HUES48 (cell line): Measurements from ENCODE around the gene PIP5KL1.

Source experiments
- H3K27ac ChIP-seq: one replicate; pipeline ENCODE4 v1.7.0; 2013; ENCODE audit warnings: low read depth, low read length, inconsistent platforms
- H3K27me3 ChIP-seq: 2 replicates; pipeline ENCODE4 v1.6.1; 2013; ENCODE audit warnings: mild to moderate bottlenecking, low read length; ENCODE audit not compliant: control insufficient read depth, insufficient read depth
- H3K36me3 ChIP-seq: 2 replicates; pipeline ENCODE4 v1.6.1; 2013; ENCODE audit warnings: low read length; ENCODE audit not compliant: control insufficient read depth, insufficient read depth
- H3K4me1 ChIP-seq: 2 replicates; pipeline ENCODE4 v1.6.1; 2013; ENCODE audit warnings: mild to moderate bottlenecking, low read length; ENCODE audit not compliant: control insufficient read depth, insufficient read depth
- H3K4me3 ChIP-seq: 2 replicates; pipeline ENCODE4 v1.5.1; 2013; ENCODE audit warnings: mild to moderate bottlenecking, low read depth, low read length
- H3K9ac ChIP-seq: 2 replicates; pipeline ENCODE4 v1.6.1; 2013; ENCODE audit warnings: mild to moderate bottlenecking, low read depth, low read length, moderate library complexity
- H3K9me3 ChIP-seq: 2 replicates; pipeline ENCODE4 v1.6.1; 2013; ENCODE audit warnings: low read length; ENCODE audit not compliant: control insufficient read depth, insufficient read depth

The PIP5KL1 gene

GRCh38 chr9:127926906-127927200, 3.7 kb downstream of the PIP5KL1 start:
- Histone ChIP-seq H3K36me3 (no peaks in the 10 kb centered on the region), H3K4me3 (peak overlapping the region; percentile 81), H3K4me1 (peaks cover 26% of the 10 kb centered on the region), H3K9ac (peak overlapping the region; percentile 51; the same call in 1 of the 2 replicates), H3K9me3 (no peaks in the 10 kb centered on the region), H3K27me3 (peaks cover 21% of the 10 kb centered on the region), H3K27ac (no peak overlapping the region)

- Histone ChIP-seq H3K9me3 (no peaks in the 10 kb centered on the region), H3K36me3 (no peaks in the 10 kb centered on the region), H3K27ac (no peak overlapping the region), H3K9ac (peak overlapping the region; percentile 35; the same call in 1 of the 2 replicates), H3K4me1 (peaks cover 21% of the 10 kb centered on the region), H3K27me3 (peaks cover 21% of the 10 kb centered on the region), H3K4me3 (peak overlapping the region; percentile 81)
Measured at GRCh38 chr9:127925959-127926905, 4.3 kb downstream of the PIP5KL1 start.

GRCh38 chr9:127924736-127925444, 5.7 kb downstream of the PIP5KL1 start:
- Histone ChIP-seq H3K9me3 (no peaks in the 10 kb centered on the region), H3K9ac (no peak overlapping the region), H3K4me3 (no peak overlapping the region), H3K27me3 (peaks cover 21% of the 10 kb centered on the region), H3K36me3 (no peaks in the 10 kb centered on the region), H3K4me1 (peaks cover 15% of the 10 kb centered on the region), H3K27ac (no peak overlapping the region)

DNA sequence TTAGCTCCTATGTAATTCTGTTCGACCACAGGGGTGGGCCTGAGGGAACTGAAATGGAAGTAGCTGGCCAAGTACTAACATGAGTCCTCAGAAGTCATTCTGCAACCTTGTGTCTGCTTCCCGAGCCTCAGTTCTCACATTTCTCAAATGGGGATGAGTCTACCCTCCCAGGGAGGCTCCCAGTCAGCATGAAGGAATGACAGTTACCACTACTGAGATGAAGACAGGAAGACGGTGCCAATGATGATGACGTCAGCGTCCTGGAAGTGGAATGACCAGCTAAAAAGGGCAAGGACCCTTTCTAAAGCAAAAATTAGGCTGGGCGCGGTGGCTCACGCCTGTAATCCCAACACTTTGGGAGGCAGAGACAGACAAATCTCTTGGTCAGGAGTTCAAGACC, 6.8 kb downstream of the PIP5KL1 start:
- Histone ChIP-seq H3K27ac (no peak overlapping the region), H3K36me3 (no peaks in the 10 kb centered on the region), H3K4me1 (peaks cover 9% of the 10 kb centered on the region), H3K4me3 (no peak overlapping the region), H3K27me3 (peaks cover 11% of the 10 kb centered on the region), H3K9ac (no peak overlapping the region), H3K9me3 (no peaks in the 10 kb centered on the region)

DNA sequence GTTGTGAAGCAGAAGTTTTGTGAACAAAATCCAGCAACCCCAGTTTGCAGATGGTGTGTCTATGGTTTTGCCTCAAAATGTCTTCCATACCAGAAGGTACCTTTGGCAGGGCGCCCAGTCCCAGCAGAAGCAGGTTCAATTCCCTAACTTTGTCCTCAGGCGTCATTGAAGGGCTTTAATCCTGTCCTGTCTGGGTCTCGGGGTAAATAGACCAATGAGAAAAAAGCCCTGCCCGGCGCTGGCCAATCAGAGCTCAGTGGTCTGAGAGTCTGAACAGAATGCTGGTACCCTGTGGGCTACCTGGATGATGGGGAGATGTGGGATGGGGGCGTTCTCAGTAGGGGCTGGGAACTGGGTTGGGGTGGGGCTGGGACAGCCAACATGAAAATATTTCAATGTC, 7.5 kb downstream of the PIP5KL1 start:
- Histone ChIP-seq H3K4me3 (no peak overlapping the region), H3K36me3 (no peaks in the 10 kb centered on the region), H3K27ac (no peak overlapping the region), H3K27me3 (peaks cover 4% of the 10 kb centered on the region; the same call in 1 of the 2 replicates), H3K4me1 (peaks cover 2% of the 10 kb centered on the region), H3K9ac (no peak overlapping the region), H3K9me3 (no peaks in the 10 kb centered on the region)

GRCh38 chr9:127921557-127922120, 8.9 kb downstream of the PIP5KL1 start:
- no peak overlapping the region for H3K27ac ChIP-seq
- H3K4me3 ChIP-seq, result peak overlapping the region; percentile 31; the same call in 1 of the 2 replicates
- H3K9me3 ChIP-seq, result no peaks in the 10 kb centered on the region
- H3K36me3 ChIP-seq, result no peaks in the 10 kb centered on the region
- H3K27me3 ChIP-seq, result peaks cover 4% of the 10 kb centered on the region; the same call in 1 of the 2 replicates
- no peak overlapping the region for H3K9ac ChIP-seq
- no peaks in the 10 kb centered on the region for H3K4me1 ChIP-seq

GRCh38 chr9:127920794-127921193, 9.8 kb downstream of the PIP5KL1 start:
- H3K27ac ChIP-seq, result no peak overlapping the region
- no peaks in the 10 kb centered on the region for H3K9me3 ChIP-seq
- H3K36me3 ChIP-seq, result no peaks in the 10 kb centered on the region
- peaks cover 9% of the 10 kb centered on the region; the same call in 1 of the 2 replicates for H3K27me3 ChIP-seq
- no peak overlapping the region for H3K4me3 ChIP-seq
- H3K9ac ChIP-seq, result no peak overlapping the region
- no peaks in the 10 kb centered on the region for H3K4me1 ChIP-seq

DNA sequence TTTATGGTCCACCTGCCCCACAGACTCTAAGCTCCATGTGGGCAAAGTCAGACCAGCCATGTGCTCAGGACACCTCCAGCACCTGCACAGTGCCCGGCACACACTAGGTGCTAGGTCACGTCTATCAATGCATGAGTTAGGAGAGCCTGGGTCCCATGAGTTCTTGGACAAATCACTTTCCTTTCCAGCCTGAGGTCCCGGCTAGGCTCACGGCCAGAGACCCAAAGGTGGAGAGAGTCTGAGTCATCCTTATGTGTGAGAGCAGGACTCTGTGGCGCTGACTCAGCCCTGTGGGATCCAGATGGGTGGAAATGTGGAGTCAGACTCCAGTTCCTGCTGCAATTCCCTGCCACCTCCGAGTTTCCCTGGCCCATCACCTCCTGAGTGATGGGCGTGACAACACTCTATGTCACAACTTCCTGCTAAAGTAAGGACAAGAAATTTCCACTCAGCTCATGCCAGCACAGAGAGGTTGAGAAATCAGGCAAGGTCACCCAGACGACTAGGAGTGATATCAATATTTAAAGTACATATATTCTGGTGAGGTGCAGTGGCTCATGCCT, 11.2 kb downstream of the PIP5KL1 start:
- Histone ChIP-seq H3K9ac (no peak overlapping the region), H3K4me3 (no peak overlapping the region), H3K27me3 (peaks cover 9% of the 10 kb centered on the region; the same call in 1 of the 2 replicates), H3K27ac (no peak overlapping the region), H3K4me1 (no peaks in the 10 kb centered on the region), H3K9me3 (no peaks in the 10 kb centered on the region), H3K36me3 (no peaks in the 10 kb centered on the region)

- Histone ChIP-seq H3K4me1 (no peaks in the 10 kb centered on the region), H3K36me3 (no peaks in the 10 kb centered on the region), H3K27me3 (peaks cover 9% of the 10 kb centered on the region; the same call in 1 of the 2 replicates), H3K27ac (no peak overlapping the region), H3K9ac (no peak overlapping the region), H3K4me3 (no peak overlapping the region), H3K9me3 (no peaks in the 10 kb centered on the region)
Measured at GRCh38 chr9:127918183-127919107, 12.1 kb downstream of the PIP5KL1 start.

DNA sequence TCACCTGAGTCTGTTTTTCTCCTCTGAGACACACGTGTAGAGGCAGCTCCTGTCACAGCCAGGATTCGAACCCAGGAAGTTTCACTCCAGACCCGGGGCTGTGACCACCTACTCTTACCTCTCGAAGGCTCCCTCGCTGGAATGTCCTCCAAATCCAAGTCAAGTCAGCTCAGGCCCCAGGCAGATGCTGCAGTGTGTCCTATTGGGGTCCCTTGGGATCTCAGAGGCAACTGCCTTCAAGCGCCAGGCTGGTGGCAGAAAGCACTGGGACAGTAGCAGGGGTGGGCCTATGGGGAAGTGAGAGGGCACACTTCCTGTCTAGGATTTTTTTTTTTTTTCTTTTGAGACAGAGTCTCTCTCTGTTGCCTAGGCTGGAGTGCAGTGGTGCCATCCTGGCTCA, 13.0 kb downstream of the PIP5KL1 start:
- Histone ChIP-seq H3K9ac (no peak overlapping the region), H3K27ac (no peak overlapping the region), H3K4me1 (no peaks in the 10 kb centered on the region)

More for the DNA sequence above, 13.0 kb downstream of the PIP5KL1 start:
- no peak overlapping the region for H3K4me3 ChIP-seq
- H3K36me3 ChIP-seq, result peaks cover 5% of the 10 kb centered on the region; the same call in 1 of the 2 replicates
- no peaks in the 10 kb centered on the region for H3K9me3 ChIP-seq
- H3K27me3 ChIP-seq, result peaks cover 9% of the 10 kb centered on the region; the same call in 1 of the 2 replicates
